ENCODE measurements around the gene SIVA1. TPM values are rescaled to one million over a fixed set of nuclear protein-coding genes. Genes with fewer than 3 reads are reported as not detected.
A peak's percentile ranks its signal among the peaks of the same experiment; 100 is the strongest.

Gene SIVA1
- polyA plus RNA-seq, 1 of the 3 experiments (the other 2 are of a cell fraction) = 137 TPM

DNA sequence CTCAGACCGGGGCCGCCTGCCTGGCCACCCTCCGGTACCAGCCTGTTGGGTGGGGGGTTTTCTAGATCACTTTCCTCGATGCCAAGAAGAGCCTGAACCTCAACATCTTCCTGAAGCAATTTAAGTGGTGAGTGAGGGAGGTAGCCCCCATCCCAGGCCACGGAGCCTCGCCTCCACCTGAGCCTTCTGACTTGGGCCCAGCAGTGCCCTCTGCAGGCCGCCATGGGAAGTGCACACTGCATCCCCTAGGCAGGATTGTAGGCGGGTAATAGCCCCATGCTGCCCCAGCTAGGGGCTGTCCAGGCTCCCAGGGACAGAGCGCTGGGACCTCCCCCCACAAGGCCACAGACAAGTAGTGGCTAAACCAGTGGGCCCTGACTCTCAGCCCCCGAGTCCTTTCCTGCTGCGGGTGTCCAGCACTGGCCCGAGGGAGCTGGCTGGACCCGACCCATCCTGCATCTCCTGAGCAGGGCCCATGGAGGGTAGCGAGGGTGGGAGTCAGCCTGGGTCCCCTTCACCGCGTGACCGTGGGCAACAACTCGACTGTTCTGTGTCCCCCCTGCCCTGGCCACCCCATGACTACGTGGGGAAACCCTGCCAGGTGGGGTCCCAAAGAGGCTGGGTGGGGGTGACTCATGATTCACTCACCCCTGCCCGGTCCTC is 44.2 kb upstream of the SIVA1 start:
- Histone ChIP-seq H3K4me2 (no peak overlapping the region), H3K9me3 (no peaks in the 10 kb centered on the region), H3K9ac (no peak overlapping the region), H3K4me3 (ENCODE audit: low read depth in 2 of 2, low read length in 1 of 2) (no peak overlapping the region; a peak in 1 of 4 replicates), H3F3A (replicated peaks; ENCODE audit: insufficient read depth) (no peaks in the 10 kb centered on the region), H3K4me1 (ENCODE audit: control insufficient read depth in 1 of 2, insufficient read depth in 2 of 2, low read depth in 1 of 2, low read length in 1 of 2) (no peaks in the 10 kb centered on the region; a peak in 1 of 4 replicates), H3K27me3 (ENCODE audit: insufficient read depth) (no peaks in the 10 kb centered on the region), H3K36me3 (replicated peaks in 1 of 2; ENCODE audit: control insufficient read depth in 1 of 2, insufficient read depth in 2 of 2, low read length in 1 of 2) (peaks cover 0 to 36% of the 10 kb centered on the region in 2 experiments), H2AFZ (ENCODE audit: low read depth) (no peak overlapping the region), H3K9me2 (no peaks in the 10 kb centered on the region), H4K20me1 (ENCODE audit: insufficient read depth) (no peaks in the 10 kb centered on the region; the same call in 1 of the 2 replicates), H3K27ac (ENCODE audit: low read depth in 2 of 2, low read length in 1 of 2) (no peak overlapping the region), H3K79me2 (ENCODE audit: insufficient read depth) (no peaks in the 10 kb centered on the region)
- ChIA-PET POLR2A (interaction anchor here (0.9 kb wide), 1 partner anchor 16 kb away, joined by 3 read pairs; no protein-coding TSS in a partner anchor), CTCF (interaction anchor here (0.6 to 3.3 kb wide), 32 partner anchors 9 to 631 kb away, joined by 3 to 33 read pairs (median 5); partner anchors contain the start of gene ADSS1)
- WGBS (ENCODE audit: low lambda C conversion rate) = 29% methylated on average over 11 of the region's 20 CpGs
- DNase-seq = peak; percentile 97
- no peak for TF ChIP-seq ELF1 (IDR thresholded peaks at IDR 0.05)
- TF ChIP-seq SIN3A (IDR thresholded peaks at IDR 0.05; ENCODE audit: borderline replicate concordance, low read depth, low read length) = no peak
- peak; percentile 79 for TF ChIP-seq SMC3 (IDR thresholded peaks at IDR 0.05; ENCODE audit: low read depth, low read length)
- no peak for TF ChIP-seq YY1 (IDR thresholded peaks at IDR 0.05; ENCODE audit: low read depth)
- no peak for TF ChIP-seq GATA2 (CRISPR knock-in tag; IDR thresholded peaks at IDR 0.05)
- TF ChIP-seq, protein P1, sequence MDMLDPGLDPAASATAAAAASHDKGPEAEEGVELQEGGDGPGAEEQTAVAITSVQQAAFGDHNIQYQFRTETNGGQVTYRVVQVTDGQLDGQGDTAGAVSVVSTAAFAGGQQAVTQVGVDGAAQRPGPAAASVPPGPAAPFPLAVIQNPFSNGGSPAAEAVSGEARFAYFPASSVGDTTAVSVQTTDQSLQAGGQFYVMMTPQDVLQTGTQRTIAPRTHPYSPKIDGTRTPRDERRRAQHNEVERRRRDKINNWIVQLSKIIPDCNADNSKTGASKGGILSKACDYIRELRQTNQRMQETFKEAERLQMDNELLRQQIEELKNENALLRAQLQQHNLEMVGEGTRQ (IDR thresholded peaks at IDR 0.05; ENCODE audit: borderline replicate concordance, low read depth, low read length) = no peak
- no peak for TF ChIP-seq JUND (IDR thresholded peaks at IDR 0.05)
- TF ChIP-seq NRF1 (IDR thresholded peaks at IDR 0.05; ENCODE audit: low read depth, low read length) = no peak
- TF ChIP-seq, protein P2, sequence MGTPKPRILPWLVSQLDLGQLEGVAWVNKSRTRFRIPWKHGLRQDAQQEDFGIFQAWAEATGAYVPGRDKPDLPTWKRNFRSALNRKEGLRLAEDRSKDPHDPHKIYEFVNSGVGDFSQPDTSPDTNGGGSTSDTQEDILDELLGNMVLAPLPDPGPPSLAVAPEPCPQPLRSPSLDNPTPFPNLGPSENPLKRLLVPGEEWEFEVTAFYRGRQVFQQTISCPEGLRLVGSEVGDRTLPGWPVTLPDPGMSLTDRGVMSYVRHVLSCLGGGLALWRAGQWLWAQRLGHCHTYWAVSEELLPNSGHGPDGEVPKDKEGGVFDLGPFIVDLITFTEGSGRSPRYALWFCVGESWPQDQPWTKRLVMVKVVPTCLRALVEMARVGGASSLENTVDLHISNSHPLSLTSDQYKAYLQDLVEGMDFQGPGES (IDR thresholded peaks at IDR 0.05; ENCODE audit: low read depth, low read length) = no peak
- TF ChIP-seq, protein P3, sequence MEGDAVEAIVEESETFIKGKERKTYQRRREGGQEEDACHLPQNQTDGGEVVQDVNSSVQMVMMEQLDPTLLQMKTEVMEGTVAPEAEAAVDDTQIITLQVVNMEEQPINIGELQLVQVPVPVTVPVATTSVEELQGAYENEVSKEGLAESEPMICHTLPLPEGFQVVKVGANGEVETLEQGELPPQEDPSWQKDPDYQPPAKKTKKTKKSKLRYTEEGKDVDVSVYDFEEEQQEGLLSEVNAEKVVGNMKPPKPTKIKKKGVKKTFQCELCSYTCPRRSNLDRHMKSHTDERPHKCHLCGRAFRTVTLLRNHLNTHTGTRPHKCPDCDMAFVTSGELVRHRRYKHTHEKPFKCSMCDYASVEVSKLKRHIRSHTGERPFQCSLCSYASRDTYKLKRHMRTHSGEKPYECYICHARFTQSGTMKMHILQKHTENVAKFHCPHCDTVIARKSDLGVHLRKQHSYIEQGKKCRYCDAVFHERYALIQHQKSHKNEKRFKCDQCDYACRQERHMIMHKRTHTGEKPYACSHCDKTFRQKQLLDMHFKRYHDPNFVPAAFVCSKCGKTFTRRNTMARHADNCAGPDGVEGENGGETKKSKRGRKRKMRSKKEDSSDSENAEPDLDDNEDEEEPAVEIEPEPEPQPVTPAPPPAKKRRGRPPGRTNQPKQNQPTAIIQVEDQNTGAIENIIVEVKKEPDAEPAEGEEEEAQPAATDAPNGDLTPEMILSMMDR (IDR thresholded peaks at IDR 0.05) = peak; percentile 96
- TF ChIP-seq RAD21 (IDR thresholded peaks at IDR 0.05; ENCODE audit: low read length) = peak; percentile 79
- TF ChIP-seq RCOR1 (IDR thresholded peaks at IDR 0.05; ENCODE audit: low read length) = no peak
- TF ChIP-seq MEF2A (IDR thresholded peaks at IDR 0.05; ENCODE audit: borderline replicate concordance, low read depth) = no peak
- TF ChIP-seq NFIC (IDR thresholded peaks at IDR 0.05; ENCODE audit: borderline replicate concordance) = no peak
